H9 (cell line): Measurements from ENCODE around the gene MT3. TPM values are rescaled to one million over a fixed set of nuclear protein-coding genes. Genes with fewer than 3 reads are reported as not detected.

Experiments
- DNase-seq: peaks from one replicate; pipeline ENCODE4 v3.0.0-alpha.2; 2017
- H2AFZ ChIP-seq: one replicate; pipeline ENCODE4 v1.6.1; 2013; ENCODE audit warnings: mild to moderate bottlenecking, low read length, control low read depth, moderate library complexity
- H2AK5ac ChIP-seq: 2 replicates; pipeline ENCODE4 v1.6.1; 2013; ENCODE audit warnings: low read length, control low read depth, mixed read lengths; ENCODE audit not compliant: insufficient read length
- H2BK120ac ChIP-seq: one replicate; pipeline ENCODE4 v1.6.1; 2013; ENCODE audit warnings: low read depth, mild to moderate bottlenecking, low read length, control low read depth, inconsistent platforms; ENCODE audit not compliant: poor library complexity, severe bottlenecking
- H2BK12ac ChIP-seq: 2 replicates; pipeline ENCODE4 v1.6.1; 2013; ENCODE audit warnings: low read length, control low read depth, mixed read lengths, low read depth; ENCODE audit not compliant: insufficient read length
- H2BK15ac ChIP-seq: 2 replicates; pipeline ENCODE4 v1.6.1; 2013; ENCODE audit warnings: low read depth, low read length, control low read depth
- H2BK20ac ChIP-seq: one replicate; pipeline ENCODE4 v1.6.1; 2013; ENCODE audit warnings: low read depth, mild to moderate bottlenecking, low read length, control low read depth, inconsistent platforms; ENCODE audit not compliant: poor library complexity, severe bottlenecking
- H2BK5ac ChIP-seq: 2 replicates; pipeline ENCODE4 v1.6.1; 2013; ENCODE audit warnings: low read length, control low read depth, mixed read lengths; ENCODE audit not compliant: insufficient read length
- H3K14ac ChIP-seq: 2 replicates; pipeline ENCODE4 v1.6.1; 2013; ENCODE audit warnings: low read length, control low read depth; ENCODE audit not compliant: insufficient read depth
- H3K18ac ChIP-seq: 2 replicates; pipeline ENCODE4 v1.6.1; 2013; ENCODE audit warnings: low read depth, mild to moderate bottlenecking, mixed read lengths, low read length, control low read depth; ENCODE audit not compliant: insufficient read length
- H3K23ac ChIP-seq: 2 replicates; pipeline ENCODE4 v1.6.1; 2013; ENCODE audit warnings: low read length, control low read depth, mixed read lengths, low read depth; ENCODE audit not compliant: insufficient read length
- H3K23me2 ChIP-seq: 2 replicates; pipeline ENCODE4 v1.6.1; 2013; ENCODE audit warnings: low read depth, mild to moderate bottlenecking, mixed read lengths, low read length, control low read depth; ENCODE audit not compliant: insufficient read length, poor library complexity, severe bottlenecking
- H3K27ac ChIP-seq: 2 replicates; pipeline ENCODE4 v1.5.1; 2013; ENCODE audit warnings: low read length, control low read depth, mixed read lengths, low read depth; ENCODE audit not compliant: insufficient read length
- H3K27me3 ChIP-seq: 2 replicates; pipeline ENCODE4 v1.6.1; 2013; ENCODE audit warnings: low read length, control low read depth, inconsistent platforms; ENCODE audit not compliant: insufficient read depth
- H3K4ac ChIP-seq: 2 replicates; pipeline ENCODE4 v1.6.1; 2013; ENCODE audit warnings: low read depth, mild to moderate bottlenecking, control low read depth, inconsistent platforms, low read length, moderate library complexity
- H3K4me1 ChIP-seq: 2 replicates; pipeline ENCODE4 v1.6.1; 2013; ENCODE audit warnings: low read length, control low read depth, inconsistent platforms; ENCODE audit not compliant: insufficient read depth
- H3K4me2 ChIP-seq: 2 replicates; pipeline ENCODE4 v1.6.1; 2013; ENCODE audit warnings: low read length, control low read depth, mixed read lengths; ENCODE audit not compliant: insufficient read length, insufficient read depth
- H3K56ac ChIP-seq: 2 replicates; pipeline ENCODE4 v1.6.1; 2013; ENCODE audit warnings: low read depth, mild to moderate bottlenecking, mixed read lengths, low read length, control low read depth; ENCODE audit not compliant: insufficient read length
- H3K79me1 ChIP-seq: 2 replicates; pipeline ENCODE4 v1.6.1; 2013; ENCODE audit warnings: low read depth, mild to moderate bottlenecking, moderate library complexity, low read length, control low read depth, inconsistent platforms; ENCODE audit not compliant: insufficient read depth, poor library complexity, severe bottlenecking
- H3K79me2 ChIP-seq: 2 replicates; pipeline ENCODE4 v1.6.1; 2013; ENCODE audit warnings: low read length, control low read depth, inconsistent platforms; ENCODE audit not compliant: insufficient read depth
- H3K9ac ChIP-seq: 2 replicates; pipeline ENCODE4 v1.6.1; 2013; ENCODE audit warnings: low read length, control low read depth, mixed read lengths; ENCODE audit not compliant: insufficient read length; ENCODE audit errors: extremely low read depth
- H3K9me3 ChIP-seq: one replicate; pipeline ENCODE4 v1.6.1; 2013; ENCODE audit warnings: low read depth, low read length, inconsistent platforms; ENCODE audit not compliant: control insufficient read depth
- H3T11ph ChIP-seq: one replicate; pipeline ENCODE4 v1.6.1; 2013; ENCODE audit warnings: mild to moderate bottlenecking, low read length, control low read depth, inconsistent platforms
- H4K20me1 ChIP-seq: one replicate; pipeline ENCODE4 v1.6.1; 2013; ENCODE audit not compliant: control insufficient read depth, insufficient read length, insufficient read depth
- H4K5ac ChIP-seq: 2 replicates; pipeline ENCODE4 v1.6.1; 2013; ENCODE audit warnings: low read depth, mild to moderate bottlenecking, mixed read lengths, low read length, control low read depth; ENCODE audit not compliant: insufficient read length
- H4K8ac ChIP-seq: replicated peaks from 2 replicates; pipeline ENCODE4 v1.6.1; 2013; ENCODE audit warnings: low read length, control low read depth, mixed read lengths, low read depth; ENCODE audit not compliant: insufficient read length
- H4K91ac ChIP-seq: 2 replicates; pipeline ENCODE4 v1.6.1; 2013; ENCODE audit warnings: low read depth, mild to moderate bottlenecking, moderate library complexity, mixed read lengths, low read length, control low read depth; ENCODE audit not compliant: insufficient read length
- H3K27ac Mint-ChIP-seq, 3 experiments: 2 replicates in 2 of 3; 3 replicates in 1 of 3; pipeline ENCODE4 v1.8.0; 2020 to 2021; ENCODE audit warnings: mixed read lengths in 3 of 3, mild to moderate bottlenecking in 1 of 3, moderate library complexity in 1 of 3
- H3K27me3 Mint-ChIP-seq: 2 replicates; pipeline ENCODE4 v1.8.0; 2021; ENCODE audit warnings: low read depth, mild to moderate bottlenecking, moderate library complexity, mixed read lengths
- H3K36me3 Mint-ChIP-seq, 3 experiments: 2 replicates in 2 of 3; 3 replicates in 1 of 3; pipeline ENCODE4 v1.8.0; 2020 to 2021; ENCODE audit warnings: low read depth in 3 of 3, mixed read lengths in 3 of 3; ENCODE audit not compliant: insufficient read depth in 1 of 3
- H3K4me1 Mint-ChIP-seq, 2 experiments: 2 replicates each; pipeline ENCODE4 v1.8.0; 2020; ENCODE audit warnings: mixed read lengths in 2 of 2
- H3K4me3 Mint-ChIP-seq, 2 experiments: 2 replicates in 1 of 2; 3 replicates in 1 of 2; pipeline ENCODE4 v1.8.0; 2020 to 2021; ENCODE audit warnings: mild to moderate bottlenecking in 2 of 2, mixed read lengths in 2 of 2, moderate library complexity in 1 of 2
- H3K9me3 Mint-ChIP-seq, 2 experiments: 2 replicates in 1 of 2; 3 replicates in 1 of 2; pipeline ENCODE4 v1.8.0; 2020; ENCODE audit warnings: mild to moderate bottlenecking in 2 of 2, mixed read lengths in 2 of 2, moderate library complexity in 1 of 2
- CTCF ChIP-seq: fragments of 200-600 bp; sonication (generic); conservative IDR thresholded peaks from 3 replicates; pipeline ENCODE4 v1.8.0; 2021; ENCODE audit warnings: antibody characterized with exemption, mild to moderate bottlenecking
- WGBS: extraction: QIAGEN DNeasy Blood & Tissue Kit; methylation state at CpG from one replicate; pipeline ENCODE4 v1.1.7; 2013; ENCODE audit warnings: missing lambda C conversion rate, low lambda C conversion rate, mixed read lengths; ENCODE audit not compliant: insufficient read length; ENCODE audit errors: extremely low coverage; 5-methylcytosine and 5-hydroxymethylcytosine counted together
- total RNA-seq: library from RNA; stranded (reverse); gene quantifications from 2 replicates; pipeline ENCODE4 v1.2.1, GENCODE V29; 2021

The MT3 gene
- total RNA-seq, 1 experiment from 2014 or later, result not detected

GRCh38 chr16:56539656-56540055 lies 49.7 kb upstream of the MT3 start:
- Mint-ChIP-seq H3K27me3 (peaks cover 19% of the 10 kb centered on the region), H3K27ac (no peak overlapping the region; a peak in 1 of 7 replicates), H3K4me1 (peaks cover 7% of the 10 kb centered on the region in 2 experiments; a peak in 3 of 4 replicates), H3K4me3 (no peak overlapping the region), H3K9me3 (peaks cover 4 to 5% of the 10 kb centered on the region in 2 experiments; a peak in 4 of 5 replicates), H3K36me3 (no peaks in the 10 kb centered on the region)
- Histone ChIP-seq H3K79me2 (no peaks in the 10 kb centered on the region), H3K27me3 (no peaks in the 10 kb centered on the region), H3T11ph (no peak overlapping the region), H4K20me1 (no peaks in the 10 kb centered on the region), H3K4ac (no peak overlapping the region), H4K8ac (no peak overlapping the region), H2BK120ac (no peak overlapping the region), H3K14ac (no peak overlapping the region), H3K27ac (no peak overlapping the region), H4K91ac (no peak overlapping the region), H2AK5ac (no peak overlapping the region), H2BK20ac (no peak overlapping the region), H3K79me1 (no peaks in the 10 kb centered on the region), H3K4me2 (no peak overlapping the region), H2AFZ (no peak overlapping the region), H3K23me2 (no peaks in the 10 kb centered on the region), H2BK5ac (no peak overlapping the region), H3K4me1 (no peaks in the 10 kb centered on the region), H3K9me3 (no peaks in the 10 kb centered on the region), H2BK12ac (no peak overlapping the region), H3K18ac (no peak overlapping the region), H3K23ac (no peak overlapping the region), H3K9ac (no peak overlapping the region), H4K5ac (no peak overlapping the region), H2BK15ac (no peak overlapping the region), H3K56ac (no peak overlapping the region)
- no peak for TF ChIP-seq CTCF
- DNase-seq, result no peak
- WGBS, result no CpG with 5 or more reads among the region's 4 CpGs
